Umbilical cord (tissue), 2 donors: Measurements from ENCODE around the gene ARSD. TPM values are rescaled to one million over a fixed set of nuclear protein-coding genes. Genes with fewer than 3 reads are reported as not detected.
"Not testable (repeated sequence)": the region's sequence is repeated elsewhere in the genome, so short reads cannot be mapped to it uniquely, and the experiment has no call there.

Source experiments
- DNase-seq: peaks from one replicate; pipeline ENCODE4 v3.0.0-alpha.2; 2015; ENCODE audit warnings: low spot score
- total RNA-seq: library from RNA; depleted of rRNA; stranded (reverse); fragments of >200 nt; gene quantifications from one replicate; pipeline ENCODE4 v1.2.3, GENCODE V29; 2014; ENCODE audit warnings: low replicate concordance; ENCODE audit not compliant: insufficient read depth

The ARSD gene
- total RNA-seq, 1 donor from 2014 or later, result 22.9 TPM

DNA sequence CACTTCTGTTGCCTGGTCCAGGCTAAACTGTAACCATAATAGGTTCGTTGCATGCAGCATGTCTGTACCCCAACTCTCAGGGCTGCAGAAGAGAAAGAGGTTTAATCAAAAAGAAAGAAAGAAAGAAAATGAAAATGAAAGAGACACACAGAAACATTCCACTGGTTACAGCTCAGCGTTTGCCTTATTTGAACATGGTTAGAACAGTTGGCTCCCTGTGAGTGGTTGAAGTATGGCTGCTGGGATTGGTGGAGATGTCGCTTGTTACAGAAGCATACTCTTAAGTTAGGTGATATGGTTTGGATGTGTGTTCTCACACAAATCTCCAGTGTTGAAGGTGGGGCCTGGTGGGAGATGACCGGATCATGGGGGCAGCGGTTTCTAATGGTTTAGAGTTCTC, 36.3 kb downstream of the ARSD start:
- DNase-seq, result no peak

DNA sequence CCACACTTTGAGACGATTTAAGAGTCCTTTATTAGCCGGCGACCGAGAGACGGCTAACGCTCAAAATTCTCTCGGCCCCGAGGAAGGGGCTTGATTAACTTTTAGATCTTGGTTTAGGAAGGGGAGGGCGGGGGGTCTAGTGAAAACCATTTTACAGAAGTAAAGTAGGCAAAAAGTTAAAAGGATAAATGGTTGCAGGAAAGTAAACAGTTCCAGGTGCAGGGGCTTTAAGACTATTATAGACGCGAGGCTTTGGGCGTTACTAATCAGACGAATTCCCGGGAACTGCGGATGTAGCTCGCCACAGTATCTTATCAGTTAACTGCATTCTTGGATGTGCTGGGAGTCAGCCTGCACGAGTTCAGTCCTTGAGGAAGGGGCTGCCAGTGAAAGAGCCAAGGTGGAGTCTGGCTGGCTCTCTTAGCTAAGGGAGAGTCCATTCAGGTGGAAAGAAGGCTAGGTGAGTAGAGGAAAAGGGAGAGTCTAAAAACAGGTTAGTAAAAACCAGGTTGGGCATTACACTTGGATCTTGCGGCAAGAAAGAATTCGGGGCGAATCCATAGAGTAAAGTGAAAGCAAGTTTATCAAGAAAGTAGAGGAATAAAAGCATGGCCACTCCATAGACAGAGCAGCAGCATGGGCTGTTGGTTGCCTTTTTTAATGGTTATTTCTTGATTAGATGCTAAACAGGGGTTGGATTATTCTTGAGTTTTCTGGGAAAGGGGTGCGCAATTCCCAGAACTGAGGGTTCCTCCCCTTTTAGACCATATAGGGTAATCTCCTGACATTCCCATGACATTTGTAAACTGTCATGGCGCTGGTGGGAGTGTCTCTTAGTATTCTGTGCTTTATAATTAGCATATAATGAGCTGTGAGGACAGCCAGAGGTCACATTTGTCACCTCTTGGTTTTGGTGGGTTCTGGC, 38.3 kb downstream of the ARSD start:
- not testable (repeated sequence) for DNase-seq

DNA sequence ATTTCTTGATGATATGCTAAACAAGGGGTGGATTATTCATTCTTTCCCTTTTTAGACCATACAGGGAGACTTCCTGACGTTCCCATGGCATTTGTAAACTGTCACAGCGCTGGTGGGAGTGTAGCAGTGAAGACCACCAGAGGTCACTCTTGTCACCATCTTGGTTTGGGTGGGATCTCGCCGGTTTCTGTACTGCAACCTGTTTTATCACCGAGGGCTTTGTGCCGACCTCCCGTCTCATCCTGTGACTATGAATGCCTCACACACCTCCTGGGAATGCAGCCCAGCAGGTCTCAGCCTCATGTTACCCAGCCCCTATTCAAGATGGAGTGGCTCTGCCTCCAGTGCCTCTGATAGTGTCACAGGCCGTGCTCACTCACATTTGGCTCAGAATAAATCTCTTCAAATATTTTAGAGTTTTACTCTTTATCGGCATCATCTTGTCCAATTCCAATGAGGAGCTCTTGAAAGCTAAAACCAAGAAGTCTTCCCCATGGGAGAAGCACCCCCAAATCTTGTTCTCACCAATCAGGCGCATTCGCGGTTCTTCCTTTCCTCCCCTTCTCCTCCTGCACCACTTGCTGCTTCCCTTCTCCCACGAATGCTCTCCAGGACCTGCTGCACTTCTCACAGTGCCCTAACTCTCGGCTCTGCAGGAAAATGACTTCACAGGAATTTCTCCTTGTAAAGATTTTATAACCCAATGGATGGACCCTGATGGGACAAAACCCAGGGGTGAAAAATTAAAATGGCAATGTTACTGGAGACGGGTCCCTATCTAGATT, 39.2 kb downstream of the ARSD start:
- peak; percentile 51 for DNase-seq

DNA sequence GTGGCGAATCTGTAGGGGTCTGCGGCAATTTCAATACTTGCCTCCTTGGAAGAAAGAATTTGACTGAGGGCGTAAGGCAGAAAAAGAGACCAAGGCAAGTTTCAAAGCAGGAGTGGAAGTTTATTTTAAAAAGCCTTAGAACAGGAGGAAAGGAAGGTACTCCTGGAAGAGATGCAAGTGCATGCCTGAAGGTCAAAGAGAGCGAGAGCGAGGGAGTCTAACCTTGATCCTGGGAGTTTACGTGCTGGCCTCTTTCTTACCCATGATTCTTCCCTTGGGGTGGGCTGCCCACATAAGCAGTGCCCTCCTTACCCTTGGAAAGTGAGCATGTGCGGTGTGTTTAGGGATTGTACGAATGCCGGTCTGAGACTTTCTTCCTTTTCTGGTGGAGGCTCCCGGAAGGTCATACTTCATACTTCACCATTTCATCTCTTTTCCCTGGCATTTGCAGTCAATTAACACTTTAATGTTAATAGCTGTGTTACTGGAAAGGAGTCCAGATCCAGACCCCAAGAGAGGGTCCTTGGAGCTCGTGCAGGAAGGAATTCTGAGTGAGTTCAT, 40.0 kb downstream of the ARSD start:
- peak; percentile 19 for DNase-seq

DNA sequence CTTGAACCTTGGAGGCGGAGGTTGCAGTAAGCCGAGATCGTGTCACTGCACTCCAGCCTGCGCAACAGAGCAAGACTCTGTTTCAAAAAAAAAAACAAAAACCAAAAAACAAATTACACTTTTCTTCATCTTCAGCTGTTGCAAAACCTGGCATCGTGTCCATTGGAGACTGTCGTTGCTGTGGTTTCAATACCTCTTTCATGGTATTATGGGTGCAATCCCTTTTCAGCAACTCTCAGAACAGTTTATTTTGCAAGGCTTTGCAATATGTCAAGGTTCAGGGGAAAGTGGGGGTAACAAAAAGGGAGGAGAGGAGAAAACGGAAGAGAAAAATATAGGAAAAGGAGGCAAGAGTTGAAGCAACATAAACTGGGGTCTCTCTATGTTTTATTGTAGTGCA, 40.8 kb downstream of the ARSD start:
- DNase-seq, result peak; percentile 20

DNA sequence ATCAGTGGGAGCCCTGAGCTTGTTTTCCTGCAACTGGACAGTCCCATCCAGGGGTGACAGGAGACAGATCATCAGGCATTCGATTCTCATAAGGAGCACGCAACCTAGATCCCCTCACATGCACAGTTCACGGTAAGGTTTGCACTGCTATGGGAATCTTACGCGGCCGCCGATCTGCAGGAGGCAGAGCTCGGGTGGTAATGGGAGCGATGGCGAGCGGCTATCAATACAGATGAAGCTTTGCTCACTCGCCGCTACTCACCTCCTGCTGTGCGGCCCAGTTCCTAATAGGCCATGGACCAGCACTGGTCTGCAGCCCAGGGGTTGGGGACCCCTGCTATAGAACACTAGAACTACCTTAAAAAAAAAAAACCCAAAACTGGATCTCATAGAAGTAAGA, 45.4 kb downstream of the ARSD start:
- DNase-seq, result no peak

DNA sequence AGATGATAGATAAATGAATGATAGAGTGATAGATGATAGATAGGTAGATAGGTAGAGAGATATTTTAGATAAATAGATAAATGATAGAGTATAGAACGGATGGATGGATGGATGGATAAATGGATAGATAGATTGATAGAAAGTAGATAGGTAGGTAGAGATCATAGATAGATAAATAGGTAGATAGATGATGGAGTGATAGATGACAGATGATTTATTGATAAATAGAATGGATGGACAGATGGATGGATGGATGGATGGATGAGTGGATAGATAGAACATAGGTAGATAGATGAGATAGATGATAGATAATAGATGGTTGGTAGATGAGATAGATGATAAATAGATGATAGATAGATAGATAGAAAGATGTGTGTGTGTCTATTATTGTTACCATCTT, 49.5 kb downstream of the ARSD start:
- DNase-seq, result no peak

DNA sequence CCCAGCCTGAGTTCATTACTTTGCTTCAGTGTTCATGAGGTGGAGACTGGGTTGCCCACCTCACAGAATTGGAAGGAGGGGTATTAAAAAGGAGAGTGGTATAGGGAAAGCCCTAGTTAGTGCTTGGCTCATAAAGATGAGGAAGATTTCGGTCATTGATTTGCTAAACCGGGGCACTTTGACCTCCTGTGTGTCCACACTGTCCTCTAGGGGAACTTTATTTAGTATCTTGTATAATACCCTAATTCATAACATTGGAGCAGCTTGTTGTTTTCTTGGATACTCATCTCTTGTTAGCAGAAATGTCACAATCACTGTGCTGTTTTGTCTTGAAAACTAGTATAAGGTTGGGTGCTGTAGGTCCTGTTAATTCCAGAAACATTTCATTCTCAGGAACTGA, 50.6 kb downstream of the ARSD start:
- DNase-seq, result no peak

DNA sequence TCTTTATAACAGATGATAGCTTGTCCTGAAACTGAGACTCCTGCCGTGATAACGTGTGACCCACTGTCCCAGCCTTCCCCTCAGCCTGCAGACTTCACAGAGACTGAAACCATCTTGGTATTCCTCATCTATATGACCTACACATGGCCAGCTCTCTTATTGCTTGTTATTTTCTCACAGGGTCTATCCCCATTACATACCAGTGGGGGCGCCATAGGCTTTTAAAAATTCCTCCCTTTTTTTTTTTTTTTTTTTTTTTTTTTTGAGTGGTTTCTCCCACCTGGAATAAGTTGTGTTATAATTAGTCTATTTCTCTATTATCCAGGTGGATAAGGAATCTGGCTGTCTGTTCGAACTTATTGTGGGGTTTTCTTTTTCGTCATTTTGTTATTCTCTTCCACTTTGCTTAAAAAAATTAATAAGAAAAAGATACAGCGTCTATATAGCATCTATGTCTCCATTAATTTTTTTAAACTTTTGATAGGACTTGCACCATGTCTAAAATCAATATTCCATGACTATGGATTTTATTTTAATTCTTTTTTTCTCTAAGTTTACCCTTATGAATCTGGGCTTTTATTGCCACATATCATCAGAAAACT, 53.2 kb downstream of the ARSD start:
- DNase-seq, result no peak

DNA sequence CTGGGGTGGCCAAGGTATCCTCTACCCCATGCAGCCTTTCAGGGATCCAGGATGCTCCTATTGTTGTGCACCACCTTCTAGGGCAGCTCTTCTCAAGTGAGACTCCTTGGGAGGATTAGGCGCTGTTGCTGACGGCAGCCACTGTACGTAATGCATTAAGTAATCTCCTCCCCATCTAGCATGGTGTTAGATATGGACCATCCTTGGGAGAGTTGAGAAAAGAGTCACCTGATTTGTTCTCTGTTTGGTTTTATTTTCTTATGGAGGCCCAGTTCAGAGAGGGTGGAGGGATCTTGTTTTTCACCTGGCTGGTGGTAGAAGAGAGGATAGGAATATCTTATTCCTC, 54.0 kb downstream of the ARSD start:
- no peak for DNase-seq

DNA sequence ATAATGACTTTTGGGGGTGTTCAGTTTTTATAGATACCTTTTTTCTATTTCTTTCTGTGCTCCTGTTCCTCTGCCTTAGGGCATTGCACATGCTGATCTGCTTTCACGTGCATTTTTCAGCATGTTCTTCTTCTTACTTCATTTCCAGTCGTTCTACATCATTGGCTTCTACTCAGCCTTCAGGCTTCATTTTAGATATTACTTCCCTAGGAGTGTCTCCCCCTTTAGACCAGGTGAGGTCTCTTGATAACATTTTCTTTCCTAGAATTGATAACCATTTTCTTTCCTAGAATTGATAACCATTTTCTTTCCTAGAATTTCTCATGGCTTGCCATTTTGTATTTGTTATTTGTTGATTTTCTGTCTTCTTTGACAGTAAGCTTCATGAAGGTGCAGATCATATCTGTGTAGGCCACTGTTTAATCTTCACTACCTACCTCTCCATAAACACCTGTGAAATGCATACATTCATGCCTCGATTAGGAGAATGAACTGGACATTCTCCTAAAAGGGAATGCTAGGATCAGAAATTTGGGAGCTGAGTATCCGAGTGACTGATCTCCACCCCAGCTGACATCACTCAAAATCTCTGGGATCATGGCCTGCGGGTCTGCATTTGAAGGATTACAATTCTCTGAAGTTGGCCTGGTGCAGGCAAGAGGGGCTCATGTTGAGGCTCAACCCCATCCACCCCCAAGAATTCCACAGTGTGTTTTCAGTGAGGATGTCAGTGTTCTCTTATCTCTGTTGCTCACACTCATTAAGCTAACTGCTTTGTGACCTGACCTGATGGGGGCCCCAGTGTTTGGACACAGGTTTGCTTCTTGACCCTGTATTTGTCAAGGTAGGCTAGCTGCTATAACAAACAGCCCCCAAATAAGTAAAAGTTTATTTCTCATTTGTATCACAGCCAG, 54.7 kb downstream of the ARSD start:
- no peak for DNase-seq

DNA sequence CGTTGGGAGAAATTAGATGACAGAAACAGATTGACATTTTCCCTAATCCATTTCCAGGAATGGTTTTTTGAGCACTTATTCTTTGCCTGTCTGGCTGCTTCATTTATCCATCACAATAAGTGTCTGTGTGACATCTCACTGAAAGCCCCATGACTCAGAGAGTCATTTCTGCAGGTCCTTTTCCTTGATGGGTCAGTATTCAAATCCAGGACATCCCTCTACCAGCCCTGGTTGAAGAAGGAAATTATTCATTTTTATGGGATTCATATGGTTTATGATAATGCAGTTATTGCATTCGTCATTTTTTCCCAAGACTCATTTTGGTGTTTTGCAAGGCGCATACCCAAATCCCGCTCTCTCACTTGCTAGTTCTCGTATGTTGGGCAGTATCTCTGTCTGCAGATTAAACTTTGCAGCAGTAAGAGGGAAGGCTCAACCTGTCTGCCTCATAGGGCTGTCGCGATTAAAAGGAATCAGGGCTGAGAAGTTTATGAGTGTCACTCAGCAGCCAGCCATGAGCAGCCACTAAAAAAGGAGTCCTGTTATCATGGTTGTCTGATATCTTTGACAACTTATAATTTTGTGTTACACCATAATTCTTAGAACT, 56.4 kb downstream of the ARSD start:
- peak; percentile 78 for DNase-seq

DNA sequence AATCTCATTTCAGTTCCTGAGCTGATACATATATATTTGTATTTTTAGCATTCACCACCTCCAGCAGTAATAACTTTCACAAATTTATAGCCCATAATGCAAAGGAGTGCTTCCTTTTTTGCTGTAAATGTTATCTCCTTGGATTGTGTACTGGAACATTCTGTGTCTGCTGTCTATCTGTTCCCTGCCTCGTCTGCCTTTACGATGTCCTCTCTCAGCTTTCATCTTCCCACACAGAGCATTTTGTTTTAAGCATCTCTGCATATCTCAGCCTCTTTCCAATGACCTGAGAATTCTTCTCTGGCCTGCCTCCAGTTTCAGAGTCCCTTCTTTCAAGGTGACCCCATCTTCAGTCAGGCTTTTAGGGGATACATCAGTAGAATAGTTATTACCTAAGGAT, 57.3 kb downstream of the ARSD start:
- DNase-seq, result peak; percentile 84

DNA sequence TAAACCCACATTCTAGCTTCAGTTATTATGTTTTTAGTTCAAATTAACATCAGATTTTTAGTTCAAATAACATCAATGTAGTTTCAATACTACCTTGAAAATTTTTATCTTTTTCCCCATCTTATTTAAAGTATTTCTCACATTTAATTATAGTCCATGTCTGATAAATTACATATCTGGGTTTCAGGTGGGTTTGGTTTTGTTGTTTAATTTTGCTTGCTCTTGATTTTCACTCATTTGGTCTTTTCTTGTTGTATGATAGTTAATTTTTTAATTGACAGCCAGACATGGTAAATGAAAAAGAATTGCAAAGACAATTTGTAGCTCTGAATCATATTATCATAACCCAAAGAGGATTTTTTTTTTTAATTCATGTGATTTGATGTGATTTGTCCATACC, 58.5 kb downstream of the ARSD start:
- DNase-seq, result no peak

DNA sequence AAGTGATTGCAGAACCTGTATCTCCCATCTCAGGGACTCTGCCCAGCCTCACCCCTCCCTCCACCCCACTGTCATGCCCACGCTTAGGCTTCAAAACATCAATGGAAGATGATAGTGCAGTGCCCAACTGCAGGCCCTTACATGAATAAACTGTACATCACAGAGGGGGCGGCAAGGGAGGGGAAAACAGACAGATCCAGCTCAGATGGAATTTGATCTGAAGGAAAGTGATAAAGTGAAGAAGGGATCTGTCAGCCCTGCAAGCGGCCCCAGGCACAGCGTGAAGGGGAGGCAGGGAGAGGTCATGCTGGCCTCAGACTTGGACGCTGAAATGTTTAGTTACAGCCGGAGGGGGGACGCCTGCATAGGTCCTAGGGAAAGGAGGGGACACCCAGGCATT, 61.9 kb downstream of the ARSD start:
- DNase-seq, result peak; percentile 30

DNA sequence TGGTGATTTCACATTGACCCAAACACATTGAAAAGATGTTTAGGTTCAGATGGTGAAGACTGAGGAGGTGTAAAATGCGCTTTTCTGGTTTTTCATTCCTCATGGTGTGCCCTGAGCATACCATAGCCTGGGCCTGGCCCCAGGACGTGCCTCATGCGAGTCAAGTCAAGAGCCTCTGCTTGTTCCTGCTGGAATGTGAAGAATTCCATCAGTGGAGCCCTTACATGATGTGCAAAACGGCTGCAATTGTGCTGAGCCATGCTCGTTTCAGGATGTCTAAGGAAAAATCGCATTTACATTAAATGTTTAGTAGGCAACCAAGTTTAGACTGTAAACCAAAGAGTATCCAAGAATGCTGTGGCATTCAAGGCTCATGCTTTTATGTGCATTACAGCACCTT, 65.5 kb downstream of the ARSD start:
- peak; percentile 50 for DNase-seq

DNA sequence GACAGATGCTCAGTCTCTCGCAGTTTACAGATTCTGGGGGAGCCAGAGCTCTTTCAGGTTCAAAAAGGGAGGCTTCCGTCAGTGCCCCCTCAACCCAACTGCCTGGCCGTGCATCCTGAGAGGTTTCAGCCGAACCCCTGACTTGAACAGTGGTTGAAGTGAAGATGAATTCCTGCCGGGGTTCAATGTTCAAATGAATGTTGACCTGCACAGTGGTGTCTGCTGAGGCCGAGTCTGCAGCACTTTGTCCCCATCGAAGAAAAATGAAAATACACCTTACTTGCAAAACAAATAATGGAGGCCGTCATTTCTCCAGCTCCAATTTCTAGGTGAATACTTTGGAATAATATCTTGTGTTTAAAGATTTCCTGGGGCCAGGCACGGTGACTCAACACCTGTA, 66.7 kb downstream of the ARSD start:
- no peak for DNase-seq

DNA sequence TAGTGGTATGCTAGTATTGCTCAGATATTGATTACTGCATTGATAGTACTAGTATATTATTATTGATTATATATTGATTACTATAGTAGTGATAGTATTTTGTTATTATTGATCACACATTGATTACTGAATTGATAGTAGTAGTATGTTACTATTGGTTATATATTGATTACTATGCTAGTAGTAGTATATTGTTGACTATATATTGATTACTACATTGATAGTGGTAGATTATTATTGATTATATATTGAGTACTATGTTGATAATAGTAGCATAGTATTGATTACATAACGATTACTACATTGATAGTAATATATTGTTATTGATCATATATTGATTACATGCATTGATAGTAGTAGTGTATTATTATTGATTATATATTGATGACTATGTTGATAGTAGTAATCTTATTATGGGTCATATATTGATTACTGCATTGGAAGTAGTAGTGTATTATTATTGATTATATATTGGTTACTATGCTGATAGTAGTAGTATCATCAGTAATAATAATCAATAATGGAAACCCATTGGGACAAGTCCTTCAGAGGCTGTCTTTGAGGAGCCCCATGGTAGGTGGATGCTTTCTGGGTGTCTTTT, 69.8 kb downstream of the ARSD start:
- no peak for DNase-seq

DNA sequence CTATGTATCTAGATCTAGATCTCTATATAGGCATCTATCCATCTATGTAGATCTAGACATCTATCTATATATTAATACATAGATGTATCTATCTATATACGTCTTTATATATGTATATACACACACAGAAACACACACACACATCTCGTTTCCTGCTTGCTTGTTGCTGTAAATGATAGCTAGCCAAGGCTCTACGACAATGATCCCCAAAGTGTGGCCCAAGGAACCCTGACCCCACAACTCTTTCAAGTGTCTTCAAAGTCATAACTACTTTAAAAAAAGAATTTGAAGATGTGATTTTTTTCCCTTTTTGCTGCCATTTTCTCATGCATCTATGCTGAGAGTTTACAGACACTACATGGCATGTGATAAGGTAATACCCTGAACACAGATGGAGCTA, 71.6 kb downstream of the ARSD start:
- DNase-seq, result no peak

DNA sequence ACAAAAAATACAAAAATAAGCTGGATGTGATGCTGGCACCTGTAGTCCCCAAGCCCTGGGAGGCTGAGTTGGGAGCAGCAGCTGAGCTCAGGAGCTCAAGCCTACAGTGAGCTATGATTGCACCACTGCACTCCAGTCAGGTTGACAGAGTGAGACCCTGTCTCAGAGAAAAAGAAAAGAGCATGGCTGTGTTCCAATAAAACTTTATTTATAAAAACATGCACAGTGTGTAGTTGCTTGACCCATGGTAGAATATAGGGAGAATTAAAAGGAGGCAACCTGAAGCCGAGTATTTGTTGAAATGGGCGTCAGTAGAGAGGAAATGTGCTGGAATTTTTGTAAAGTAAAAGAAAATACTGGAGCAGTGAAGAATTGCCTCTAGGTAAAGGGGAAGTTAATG, 73.4 kb downstream of the ARSD start:
- no peak for DNase-seq
